Mesendoderm (in vitro differentiated cells): ENCODE results near the gene CCRL2.
A peak's percentile ranks its signal among the peaks of the same experiment; 100 is the strongest.

Source experiments
- DNase-seq: peaks from one replicate; pipeline ENCODE4 v3.0.0; 2013
- H2AK5ac ChIP-seq: 2 replicates; pipeline ENCODE4 v1.6.1; 2013; ENCODE audit warnings: low read length, inconsistent platforms
- H2BK120ac ChIP-seq: 2 replicates; pipeline ENCODE4 v1.6.1; 2013; ENCODE audit warnings: low read depth, mild to moderate bottlenecking, low read length, moderate library complexity, mixed read lengths
- H2BK15ac ChIP-seq: replicated peaks from 2 replicates; pipeline ENCODE4 v1.6.1; 2013; ENCODE audit warnings: low read depth, mild to moderate bottlenecking, moderate library complexity
- H2BK5ac ChIP-seq: 2 replicates; pipeline ENCODE4 v1.6.1; 2013; ENCODE audit warnings: low read length, inconsistent platforms
- H3K18ac ChIP-seq: 2 replicates; pipeline ENCODE4 v1.6.1; 2013; ENCODE audit warnings: mild to moderate bottlenecking, low read length, mixed read lengths
- H3K23ac ChIP-seq: one replicate; pipeline ENCODE4 v1.6.1; 2013; ENCODE audit warnings: low read length
- H3K27ac ChIP-seq: 2 replicates; pipeline ENCODE4 v1.5.1; 2013; ENCODE audit warnings: low read depth, mild to moderate bottlenecking, inconsistent platforms, low read length, moderate library complexity
- H3K27me3 ChIP-seq: 2 replicates; pipeline ENCODE4 v1.6.1; 2013; ENCODE audit warnings: low read length, control low read depth, mild to moderate bottlenecking, inconsistent platforms; ENCODE audit not compliant: insufficient read depth, poor library complexity
- H3K36me3 ChIP-seq: 2 replicates; pipeline ENCODE4 v1.6.1; 2013; ENCODE audit warnings: low read length, inconsistent platforms; ENCODE audit not compliant: control insufficient read depth, insufficient read depth
- H3K4ac ChIP-seq: one replicate; pipeline ENCODE4 v1.6.1; 2013; ENCODE audit warnings: low read depth, mild to moderate bottlenecking, low read length, moderate library complexity
- H3K4me1 ChIP-seq: 2 replicates; pipeline ENCODE4 v1.6.1; 2013; ENCODE audit warnings: low read depth, low read length, inconsistent platforms; ENCODE audit not compliant: control insufficient read depth
- H3K4me2 ChIP-seq: 2 replicates; pipeline ENCODE4 v1.6.1; 2013; ENCODE audit warnings: low read length
- H3K4me3 ChIP-seq: 2 replicates; pipeline ENCODE4 v1.5.1; 2013; ENCODE audit warnings: mild to moderate bottlenecking, low read length
- H3K56ac ChIP-seq: one replicate; pipeline ENCODE4 v1.6.1; 2013; ENCODE audit warnings: low read length
- H3K79me1 ChIP-seq: 2 replicates; pipeline ENCODE4 v1.6.1; 2013; ENCODE audit warnings: low read length, inconsistent platforms
- H3K79me2 ChIP-seq: 2 replicates; pipeline ENCODE4 v1.6.1; 2013; ENCODE audit warnings: mild to moderate bottlenecking, low read length; ENCODE audit not compliant: control insufficient read depth, insufficient read depth
- H3K9ac ChIP-seq: 2 replicates; pipeline ENCODE4 v1.6.1; 2013; ENCODE audit warnings: low read length, inconsistent platforms
- H4K5ac ChIP-seq: one replicate; pipeline ENCODE4 v1.6.1; 2013; ENCODE audit warnings: low read length
- H4K8ac ChIP-seq: one replicate; pipeline ENCODE4 v1.6.1; 2013; ENCODE audit warnings: low read depth, mild to moderate bottlenecking, control low read depth, low read length, moderate library complexity
- WGBS: extraction: QIAGEN DNeasy Blood & Tissue Kit; methylation state at CpG from one replicate; pipeline ENCODE4 v1.1.7; 2013; ENCODE audit warnings: low lambda C conversion rate, missing lambda C conversion rate; ENCODE audit not compliant: insufficient coverage; ENCODE audit errors: extremely low coverage; 5-methylcytosine and 5-hydroxymethylcytosine counted together

CCRL2 gene

GRCh38 chr3:46365041-46365440 is 42.0 kb upstream of the CCRL2 start:
- Histone ChIP-seq H3K27me3 (no peaks in the 10 kb centered on the region), H3K23ac (no peak overlapping the region), H3K9ac (no peak overlapping the region), H2AK5ac (no peak overlapping the region), H3K36me3 (no peaks in the 10 kb centered on the region), H3K79me2 (no peaks in the 10 kb centered on the region), H3K18ac (no peak overlapping the region), H3K79me1 (no peaks in the 10 kb centered on the region), H3K4me2 (no peak overlapping the region), H3K27ac (no peak overlapping the region), H2BK15ac (no peak overlapping the region), H3K4ac (no peak overlapping the region), H2BK5ac (no peak overlapping the region), H3K4me3 (no peak overlapping the region), H2BK120ac (no peak overlapping the region), H4K8ac (no peak overlapping the region), H3K4me1 (peaks cover 7% of the 10 kb centered on the region), H3K56ac (no peak overlapping the region), H4K5ac (no peak overlapping the region)
- no CpG with 5 or more reads among the region's 4 CpGs for WGBS
- DNase-seq = no peak

- no peaks in the 10 kb centered on the region for H3K79me1 ChIP-seq
- H3K27ac ChIP-seq = no peak overlapping the region
- no peaks in the 10 kb centered on the region for H3K36me3 ChIP-seq
- H4K5ac ChIP-seq = no peak overlapping the region
- no peak overlapping the region for H2AK5ac ChIP-seq
- no peak overlapping the region for H3K56ac ChIP-seq
- no peak overlapping the region for H4K8ac ChIP-seq
- H3K4me3 ChIP-seq = no peak overlapping the region
- H3K9ac ChIP-seq = no peak overlapping the region
- WGBS = no CpG with 5 or more reads among the region's 5 CpGs
- H3K23ac ChIP-seq = no peak overlapping the region
- no peak overlapping the region for H3K18ac ChIP-seq
- peaks cover 1% of the 10 kb centered on the region for H3K4me1 ChIP-seq
- H2BK5ac ChIP-seq = no peak overlapping the region
- no peak for DNase-seq
- no peak overlapping the region for H3K4ac ChIP-seq
- no peaks in the 10 kb centered on the region for H3K79me2 ChIP-seq
- no peak overlapping the region for H2BK120ac ChIP-seq
- no peak overlapping the region for H2BK15ac ChIP-seq
- H3K27me3 ChIP-seq = no peaks in the 10 kb centered on the region
- no peak overlapping the region for H3K4me2 ChIP-seq
Measured at GRCh38 chr3:46365737-46366524, 41.1 kb upstream of the CCRL2 start.

GRCh38 chr3:46367811-46368210 is 39.2 kb upstream of the CCRL2 start:
- H4K8ac ChIP-seq = no peak overlapping the region
- no CpG with 5 or more reads among the region's 5 CpGs for WGBS
- no peak overlapping the region for H3K4ac ChIP-seq
- H3K18ac ChIP-seq = no peak overlapping the region
- H3K4me3 ChIP-seq = no peak overlapping the region
- H3K36me3 ChIP-seq = no peaks in the 10 kb centered on the region
- no peak overlapping the region for H2BK15ac ChIP-seq
- H4K5ac ChIP-seq = no peak overlapping the region
- no peak for DNase-seq
- H3K79me1 ChIP-seq = no peaks in the 10 kb centered on the region
- H3K23ac ChIP-seq = no peak overlapping the region
- H2AK5ac ChIP-seq = no peak overlapping the region
- no peak overlapping the region for H3K4me2 ChIP-seq
- no peaks in the 10 kb centered on the region for H3K79me2 ChIP-seq
- no peak overlapping the region for H2BK120ac ChIP-seq
- no peak overlapping the region for H2BK5ac ChIP-seq
- no peak overlapping the region for H3K9ac ChIP-seq
- H3K27me3 ChIP-seq = no peaks in the 10 kb centered on the region
- H3K27ac ChIP-seq = no peak overlapping the region
- H3K4me1 ChIP-seq = peaks cover 1% of the 10 kb centered on the region
- H3K56ac ChIP-seq = no peak overlapping the region

DNA sequence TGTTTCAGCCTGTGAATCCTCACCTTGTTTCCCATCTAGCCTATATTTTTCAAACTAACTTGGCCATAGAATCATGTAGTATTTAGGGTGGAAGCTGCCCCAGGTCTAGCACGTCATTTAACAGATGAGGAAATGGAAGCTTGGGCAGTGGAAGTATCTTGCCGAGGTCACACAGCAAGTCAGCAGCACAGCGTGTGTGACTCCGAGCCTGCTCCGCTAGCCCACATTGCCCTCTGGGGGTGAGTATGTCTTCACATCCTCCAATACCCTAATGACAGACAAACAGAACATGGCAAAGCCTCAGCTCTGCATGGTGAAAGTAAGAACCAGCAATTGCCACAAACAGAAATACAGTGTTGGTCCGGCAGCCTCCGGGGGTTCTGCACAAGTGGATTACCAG is 38.5 kb upstream of the CCRL2 start:
- H3K27ac ChIP-seq = no peak overlapping the region
- H3K56ac ChIP-seq = no peak overlapping the region
- no peak overlapping the region for H3K23ac ChIP-seq
- no peaks in the 10 kb centered on the region for H3K36me3 ChIP-seq
- H3K4ac ChIP-seq = no peak overlapping the region
- no peak overlapping the region for H2BK120ac ChIP-seq
- no peak overlapping the region for H4K5ac ChIP-seq
- peaks cover 1% of the 10 kb centered on the region for H3K4me1 ChIP-seq
- DNase-seq = peak; percentile 87
- H3K27me3 ChIP-seq = no peaks in the 10 kb centered on the region
- no peak overlapping the region for H2BK15ac ChIP-seq
- no peak overlapping the region for H3K18ac ChIP-seq
- H2AK5ac ChIP-seq = no peak overlapping the region
- WGBS = no CpG with 5 or more reads among the region's 7 CpGs
- no peaks in the 10 kb centered on the region for H3K79me2 ChIP-seq
- H2BK5ac ChIP-seq = no peak overlapping the region
- no peaks in the 10 kb centered on the region for H3K79me1 ChIP-seq
- no peak overlapping the region for H3K4me2 ChIP-seq
- H4K8ac ChIP-seq = no peak overlapping the region
- H3K4me3 ChIP-seq = no peak overlapping the region
- H3K9ac ChIP-seq = no peak overlapping the region

- Histone ChIP-seq H3K4ac (no peak overlapping the region), H2AK5ac (no peak overlapping the region), H3K27ac (no peak overlapping the region), H3K4me3 (no peak overlapping the region), H3K4me1 (peaks cover 1% of the 10 kb centered on the region), H2BK120ac (no peak overlapping the region), H3K79me1 (no peaks in the 10 kb centered on the region), H4K5ac (no peak overlapping the region), H4K8ac (no peak overlapping the region), H3K36me3 (no peaks in the 10 kb centered on the region), H3K56ac (no peak overlapping the region), H2BK5ac (no peak overlapping the region), H3K9ac (no peak overlapping the region), H2BK15ac (no peak overlapping the region), H3K4me2 (no peak overlapping the region), H3K18ac (no peak overlapping the region), H3K27me3 (no peaks in the 10 kb centered on the region), H3K79me2 (no peaks in the 10 kb centered on the region), H3K23ac (no peak overlapping the region)
- DNase-seq = no peak
- no CpG with 5 or more reads among the region's 4 CpGs for WGBS
Measured at GRCh38 chr3:46369151-46369550, 37.9 kb upstream of the CCRL2 start.

GRCh38 chr3:46369675-46370132 is 37.4 kb upstream of the CCRL2 start:
- H3K79me2 ChIP-seq = no peaks in the 10 kb centered on the region
- no peak overlapping the region for H3K27ac ChIP-seq
- H3K4me3 ChIP-seq = no peak overlapping the region
- no peak overlapping the region for H3K23ac ChIP-seq
- no peak overlapping the region for H2BK15ac ChIP-seq
- WGBS = no CpG with 5 or more reads among the region's 6 CpGs
- H2BK5ac ChIP-seq = no peak overlapping the region
- no peak overlapping the region for H2AK5ac ChIP-seq
- no peak overlapping the region for H4K8ac ChIP-seq
- H3K56ac ChIP-seq = no peak overlapping the region
- no peak overlapping the region for H3K9ac ChIP-seq
- no peak overlapping the region for H4K5ac ChIP-seq
- DNase-seq = no peak
- H3K27me3 ChIP-seq = no peaks in the 10 kb centered on the region
- no peak overlapping the region for H3K4ac ChIP-seq
- H3K36me3 ChIP-seq = no peaks in the 10 kb centered on the region
- H2BK120ac ChIP-seq = no peak overlapping the region
- H3K79me1 ChIP-seq = no peaks in the 10 kb centered on the region
- no peak overlapping the region for H3K18ac ChIP-seq
- H3K4me1 ChIP-seq = peaks cover 1% of the 10 kb centered on the region
- H3K4me2 ChIP-seq = no peak overlapping the region
